C4-2B (cell line): Measurements from ENCODE around the gene DEPDC4.

Experiments used
- CTCF ChIP-seq: fragments of 450-650 bp; conservative IDR thresholded peaks from 2 replicates; pipeline ENCODE4 v1.5.1; 2017; ENCODE audit warnings: mild to moderate bottlenecking
- ZFX ChIP-seq: fragments of 450-650 bp; IDR thresholded peaks from 2 replicates; pipeline ENCODE4 v1.6.1; 2017

DNA sequence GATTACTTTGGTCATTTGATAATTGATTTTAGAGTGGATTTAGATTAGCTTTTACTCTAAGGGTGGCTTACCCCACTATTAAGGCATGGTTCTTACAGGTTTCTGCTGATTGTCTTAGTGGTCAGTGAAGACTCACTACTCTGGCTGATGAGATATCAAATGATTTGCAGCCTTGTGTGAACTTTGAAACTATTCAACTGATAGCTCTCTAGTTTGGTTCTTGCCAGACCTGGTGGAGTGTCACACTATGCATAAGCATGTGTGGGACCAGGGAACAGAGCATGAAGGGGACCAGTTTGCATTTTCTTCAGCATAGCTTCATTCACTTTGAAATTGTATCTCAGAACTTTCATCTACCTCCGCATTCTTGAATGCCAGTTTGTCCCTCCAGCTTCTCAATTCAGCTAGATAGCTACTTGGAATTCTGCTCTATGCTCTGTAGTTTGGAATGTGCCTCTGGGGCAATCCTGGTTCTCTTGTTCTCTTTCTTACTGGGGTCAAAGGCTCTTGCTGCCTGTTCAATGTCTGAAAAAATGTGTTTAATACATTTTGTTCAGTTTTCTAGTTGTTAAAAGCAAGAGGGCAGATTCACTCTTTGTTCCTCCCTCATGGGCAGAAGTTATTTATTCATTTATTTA, 12.8 kb upstream of the DEPDC4 start:
- TF ChIP-seq CTCF (no peak), ZFX (no peak)
